Endothelial cell of umbilical vein (primary cell): ENCODE measurements around the gene REEP3. TPM values are rescaled to one million over a fixed set of nuclear protein-coding genes. Genes with fewer than 3 reads are reported as not detected.

Experiments
- BruUV-seq: library from RNA; stranded (reverse); fragments of 400-500 nt; replicated peaks from 2 replicates; lab custom pipeline; 2021; lab: Mats Ljungman, UMichigan
- CTCF ChIA-PET: fragments of 300-600, 350-600 bp; sonication (Branson Sonifier 250); formaldehyde crosslinking; loops from one replicate; lab custom pipeline; 2021; ENCODE audit warnings: antibody characterized with exemption, inconsistent platforms; lab: Charles Lee
- POLR2A ChIA-PET: fragments of 300-600, 350-600 bp; sonication (Branson Sonifier 250); formaldehyde crosslinking; loops from one replicate; lab custom pipeline; 2021; ENCODE audit warnings: antibody characterized with exemption, inconsistent platforms; lab: Charles Lee
- DNase-seq: peaks from one replicate; pipeline ENCODE4 v3.0.0-alpha.2; 2011; ENCODE audit warnings: low read depth, low spot score
- FAIRE-seq: peaks from 2 replicates; lab custom pipeline; 2011; peaks lifted over from hg19 to GRCh38; lab: Jason Lieb, UNC
- H2AFZ ChIP-seq: 2 replicates; pipeline ENCODE4 v1.6.0; 2012; ENCODE audit warnings: low read depth, low read length, control low read depth, inconsistent platforms
- H3K27ac ChIP-seq: 2 replicates; pipeline ENCODE4 v1.5.1; 2011; ENCODE audit warnings: low read depth, mild to moderate bottlenecking, control low read depth, low read length, moderate library complexity; ENCODE audit not compliant: insufficient read depth
- H3K27me3 ChIP-seq, 2 experiments: 2 replicates each; pipeline versions ENCODE4 v1.6.0 to v1.6.1; 2011; ENCODE audit warnings: low read length in 2 of 2, mixed read lengths in 1 of 2; ENCODE audit not compliant: control insufficient read depth in 2 of 2, insufficient read depth in 2 of 2
- H3K36me3 ChIP-seq, 2 experiments: 2 replicates in 1 of 2; 3 replicates in 1 of 2; pipeline ENCODE4 v1.5.1; 2011; ENCODE audit warnings: low read length in 2 of 2, mild to moderate bottlenecking in 1 of 2, moderate library complexity in 1 of 2; ENCODE audit not compliant: control insufficient read depth in 2 of 2, insufficient read depth in 2 of 2; ENCODE audit errors: extremely low read depth in 1 of 2
- H3K4me1 ChIP-seq: 3 replicates; pipeline ENCODE4 v1.5.1; 2011; ENCODE audit warnings: mild to moderate bottlenecking, low read length; ENCODE audit not compliant: control insufficient read depth, insufficient read depth; ENCODE audit errors: extremely low read depth
- H3K4me2 ChIP-seq: 2 replicates; pipeline ENCODE4 v1.6.1; 2011; ENCODE audit warnings: low read length, control low read depth, mixed read lengths; ENCODE audit not compliant: insufficient read depth
- H3K4me3 ChIP-seq, 3 experiments: fragments of 200-600 bp in 1 of 3; sonication (generic), shearing (Covaris generic) in 1 of 3; replicated peaks in 1 of 3; 2 replicates each; pipeline ENCODE4 v1.5.1; 2011 to 2016; ENCODE audit warnings: control low read depth in 3 of 3, low read length in 3 of 3, mild to moderate bottlenecking in 2 of 3, inconsistent platforms in 1 of 3, low read depth in 1 of 3, moderate library complexity in 1 of 3; ENCODE audit not compliant: insufficient read depth in 1 of 3
- H3K79me2 ChIP-seq: 2 replicates; pipeline ENCODE4 v1.6.0; 2012; ENCODE audit warnings: low read length, inconsistent platforms; ENCODE audit not compliant: control insufficient read depth, insufficient read depth
- H3K9ac ChIP-seq: replicated peaks from 2 replicates; pipeline ENCODE3; 2011; ENCODE audit warnings: low read length, control low read depth; ENCODE audit not compliant: insufficient read depth; ENCODE audit errors: extremely low read depth
- H3K9me1 ChIP-seq: replicated peaks from 3 replicates; pipeline ENCODE4 v1.6.0; 2011; ENCODE audit warnings: mild to moderate bottlenecking, low read length; ENCODE audit not compliant: control insufficient read depth, insufficient read depth; ENCODE audit errors: extremely low read depth
- H3K9me3 ChIP-seq: replicated peaks from 2 replicates; pipeline ENCODE4 v1.5.1; 2012; ENCODE audit warnings: low read length, inconsistent platforms; ENCODE audit not compliant: control insufficient read depth, insufficient read depth
- H4K20me1 ChIP-seq: replicated peaks from 2 replicates; pipeline ENCODE3; 2011; ENCODE audit warnings: mild to moderate bottlenecking, low read length; ENCODE audit not compliant: control insufficient read depth, insufficient read depth; ENCODE audit errors: extremely low read depth
- EZH2 ChIP-seq: IDR thresholded peaks from 2 replicates; pipeline ENCODE4 v1.6.1; 2012; ENCODE audit warnings: borderline replicate concordance, low read depth, mild to moderate bottlenecking, moderate library complexity, low read length, inconsistent platforms; ENCODE audit not compliant: severe bottlenecking
- FOS ChIP-seq: IDR thresholded peaks from 2 replicates; pipeline ENCODE4 v1.6.1; 2011; ENCODE audit warnings: mild to moderate bottlenecking, low read length, moderate library complexity, borderline replicate concordance; ENCODE audit not compliant: insufficient read depth
- GATA2 ChIP-seq: IDR thresholded peaks from 2 replicates; pipeline ENCODE4 v1.7.0; 2011; ENCODE audit warnings: low read depth, mild to moderate bottlenecking, moderate library complexity, mixed read lengths, low read length; ENCODE audit not compliant: insufficient read length, insufficient read depth
- JUN ChIP-seq: IDR thresholded peaks from 2 replicates; pipeline ENCODE4 v1.6.1; 2011; ENCODE audit warnings: borderline replicate concordance, low read depth; ENCODE audit not compliant: insufficient read length, insufficient read depth
- MYC ChIP-seq: IDR thresholded peaks from one replicate; pipeline ENCODE4 v1.6.1; 2011; ENCODE audit warnings: mild to moderate bottlenecking, low read depth, low read length
- POLR2A ChIP-seq: IDR thresholded peaks from 2 replicates; pipeline ENCODE4 v1.6.1; 2012; ENCODE audit warnings: low read depth, mild to moderate bottlenecking, control low read depth, low read length
- POLR2AphosphoS5 ChIP-seq: IDR thresholded peaks from 2 replicates; pipeline ENCODE4 v1.6.1; 2012; ENCODE audit warnings: low read depth, mild to moderate bottlenecking, control low read depth, low read length, moderate library complexity; ENCODE audit not compliant: insufficient read depth
- dilution Hi-C: fragments of 300-500 bp; cut with MboI; formaldehyde crosslinking; loops from one replicate; pipeline ENCODE4 v1.15.0; 2019; ENCODE audit warnings: low sequenced_read_pairs; ENCODE audit not compliant: extremely low pct_ligation_motif_present
- intact Hi-C: fragments of 100-400 bp; cut with micrococcal nuclease; formaldehyde crosslinking; loops from one replicate; pipeline ENCODE4 v1.10.0; 2022
- polyA plus RNA-seq, 4 experiments: library from polyadenylated mRNA; depleted of rRNA in 3 of 4; stranded (reverse) in 3 of 4; unstranded in 1 of 4; fragments of >200 nt; gene quantifications; 2 replicates each; pipeline versions ENCODE4 v1.2.1 to v1.2.3, GENCODE V29; 2011 to 2012; ENCODE audit warnings: missing spikeins in 1 of 4
- total RNA-seq: library from RNA; stranded (reverse); gene quantifications from 2 replicates; pipeline ENCODE4 v1.2.3, GENCODE V29; 2021
- TF ChIP-seq, protein P1 (sequence below): IDR thresholded peaks from 2 replicates; pipeline ENCODE4 v1.6.1; 2011; ENCODE audit not compliant: insufficient read depth, insufficient read length
- TF ChIP-seq, protein P2 (sequence below), 2 donors: IDR thresholded peaks; 1 replicate in 1 of 2; 2 replicates in 1 of 2; pipeline ENCODE4 v1.5.1; 2011; ENCODE audit warnings: low read length in 2 of 2, mild to moderate bottlenecking in 2 of 2, moderate library complexity in 2 of 2, control low read depth in 1 of 2, inconsistent platforms in 1 of 2, low read depth in 1 of 2; ENCODE audit not compliant: insufficient read depth in 1 of 2; ENCODE audit errors: extremely low read depth in 1 of 2

The REEP3 gene
- total and polyA plus RNA-seq, 2 donors (not counting 3 experiments of a cell fraction or from before 2014, with no cell fraction given), result 12.3 to 48.3 TPM

DNA sequence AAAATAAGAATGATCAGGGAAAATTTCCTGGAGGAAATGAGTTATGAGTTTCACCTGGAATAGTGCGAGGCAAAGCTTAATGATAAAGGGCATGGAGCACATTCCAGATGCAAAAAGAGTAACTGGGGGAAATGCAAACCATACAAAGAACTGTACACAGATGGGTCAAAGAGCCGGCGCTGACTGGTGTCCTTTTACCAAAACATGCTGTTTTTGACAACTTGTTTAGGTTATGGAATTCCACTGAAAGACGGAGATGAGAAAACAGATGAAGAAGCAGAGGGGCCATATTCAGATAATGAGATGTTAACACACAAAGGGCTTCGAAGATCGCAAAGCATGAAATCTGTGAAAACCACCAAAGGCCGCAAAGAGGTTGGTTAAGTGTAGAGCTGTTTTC, 98.2 kb downstream of the REEP3 start:
- FAIRE-seq (no peak), DNase-seq (no peak)
- Histone ChIP-seq H3K27ac (no peak overlapping the region), H4K20me1 (peaks cover 2% of the 10 kb centered on the region), H3K9me3 (no peaks in the 10 kb centered on the region), H3K36me3 (peaks cover 0 to 2% of the 10 kb centered on the region in 2 experiments), H3K9ac (no peak overlapping the region), H3K4me3 (no peak overlapping the region), H3K4me2 (no peak overlapping the region), H2AFZ (no peak overlapping the region), H3K79me2 (no peaks in the 10 kb centered on the region), H3K27me3 (no peaks in the 10 kb centered on the region), H3K9me1 (no peaks in the 10 kb centered on the region), H3K4me1 (no peaks in the 10 kb centered on the region)
- intact Hi-C loops, result no loop called here
- BruUV-seq, result no TSS peak
- no peak for TF ChIP-seq POLR2AphosphoS5
- no peak for TF ChIP-seq JUN
- TF ChIP-seq POLR2A, result no peak
- TF ChIP-seq, protein P1, sequence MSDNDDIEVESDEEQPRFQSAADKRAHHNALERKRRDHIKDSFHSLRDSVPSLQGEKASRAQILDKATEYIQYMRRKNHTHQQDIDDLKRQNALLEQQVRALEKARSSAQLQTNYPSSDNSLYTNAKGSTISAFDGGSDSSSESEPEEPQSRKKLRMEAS, result no peak
- TF ChIP-seq GATA2, result no peak
- TF ChIP-seq EZH2, result no peak
- TF ChIP-seq FOS, result no peak
- TF ChIP-seq, protein P2, sequence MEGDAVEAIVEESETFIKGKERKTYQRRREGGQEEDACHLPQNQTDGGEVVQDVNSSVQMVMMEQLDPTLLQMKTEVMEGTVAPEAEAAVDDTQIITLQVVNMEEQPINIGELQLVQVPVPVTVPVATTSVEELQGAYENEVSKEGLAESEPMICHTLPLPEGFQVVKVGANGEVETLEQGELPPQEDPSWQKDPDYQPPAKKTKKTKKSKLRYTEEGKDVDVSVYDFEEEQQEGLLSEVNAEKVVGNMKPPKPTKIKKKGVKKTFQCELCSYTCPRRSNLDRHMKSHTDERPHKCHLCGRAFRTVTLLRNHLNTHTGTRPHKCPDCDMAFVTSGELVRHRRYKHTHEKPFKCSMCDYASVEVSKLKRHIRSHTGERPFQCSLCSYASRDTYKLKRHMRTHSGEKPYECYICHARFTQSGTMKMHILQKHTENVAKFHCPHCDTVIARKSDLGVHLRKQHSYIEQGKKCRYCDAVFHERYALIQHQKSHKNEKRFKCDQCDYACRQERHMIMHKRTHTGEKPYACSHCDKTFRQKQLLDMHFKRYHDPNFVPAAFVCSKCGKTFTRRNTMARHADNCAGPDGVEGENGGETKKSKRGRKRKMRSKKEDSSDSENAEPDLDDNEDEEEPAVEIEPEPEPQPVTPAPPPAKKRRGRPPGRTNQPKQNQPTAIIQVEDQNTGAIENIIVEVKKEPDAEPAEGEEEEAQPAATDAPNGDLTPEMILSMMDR (IDR thresholded peaks at IDR 0.05; ENCODE audit: extremely low read depth in 1 of 2, insufficient read depth in 1 of 2, low read depth in 1 of 2, low read length in 2 of 2), result no peak
- TF ChIP-seq MYC, result no peak
- dilution Hi-C loops, result no loop called here
- ChIA-PET POLR2A (no interaction called here), CTCF (interaction anchor here (0.6 to 0.7 kb wide), 2 partner anchors 39 to 149 kb away, joined by 3 to 4 read pairs; no protein-coding TSS in a partner anchor)
